ENCODE measurements around the gene RALGPS1. TPM values are rescaled to one million over a fixed set of nuclear protein-coding genes. Genes with fewer than 3 reads are reported as not detected.

Gene RALGPS1
- total and polyA plus RNA-seq, 2 of the 8 experiments (the other 6 are each of a cell fraction or from before 2014, with no cell fraction given), result 20.0 to 23.5 TPM

GRCh38 chr9:126953041-126953809, 38.6 kb downstream of the RALGPS1 start:
- Histone ChIP-seq H4K20me1 (replicated peaks in 1 of 2; ENCODE audit: control insufficient read depth in 1 of 2, insufficient read depth in 2 of 2, low read length in 2 of 2) (peaks cover 1 to 4% of the 10 kb centered on the region in 2 experiments), H3K14ac (ENCODE audit: insufficient read length) (no peak overlapping the region), H3K27me3 (replicated peaks in 1 of 4; ENCODE audit: control insufficient read depth in 3 of 4, extremely low read depth in 1 of 4, insufficient read depth in 3 of 4, low read length in 3 of 4) (no peaks in the 10 kb centered on the region), H3K4me1 (replicated peaks in 1 of 4; ENCODE audit: control insufficient read depth in 3 of 4, insufficient read depth in 4 of 4, low read length in 3 of 4) (no peaks in the 10 kb centered on the region), H3K23ac (ENCODE audit: insufficient read length) (no peak overlapping the region), H4K8ac (ENCODE audit: extremely low read depth, insufficient read depth, low read length) (no peak overlapping the region), H2BK15ac (ENCODE audit: low read length) (no peak overlapping the region), H3K23me2 (ENCODE audit: low read depth, low read length) (no peaks in the 10 kb centered on the region; the same call in 1 of the 2 replicates), H3K56ac (replicated peaks; ENCODE audit: insufficient read length, low read depth, low read length) (no peak overlapping the region), H2BK20ac (ENCODE audit: low read length) (no peak overlapping the region), H3K36me3 (ENCODE audit: control insufficient read depth in 2 of 4, insufficient read depth in 4 of 4, low read length in 3 of 4) (no peaks in the 10 kb centered on the region), H4K5ac (ENCODE audit: insufficient read length, low read depth, low read length) (no peak overlapping the region), H2BK120ac (replicated peaks; ENCODE audit: low read depth, low read length) (no peak overlapping the region), H3K79me1 (ENCODE audit: low read depth, low read length) (peaks cover 8% of the 10 kb centered on the region), H3K9me3 (ENCODE audit: insufficient read depth in 2 of 2, low read depth in 1 of 2, low read length in 1 of 2) (no peaks in the 10 kb centered on the region), H4K91ac (replicated peaks; ENCODE audit: insufficient read length, low read length) (no peak overlapping the region), H3K4me3 (ENCODE audit: extremely low read depth in 1 of 4, insufficient read depth in 2 of 4, low read depth in 3 of 4, low read length in 4 of 4) (no peak overlapping the region), H3K79me2 (ENCODE audit: control insufficient read depth in 1 of 2, insufficient read depth in 2 of 2, low read length in 2 of 2) (peaks cover 0 to 4% of the 10 kb centered on the region in 2 experiments; a peak in 1 of 4 replicates), H2BK5ac (ENCODE audit: low read depth, low read length) (no peak overlapping the region), H3K4ac (replicated peaks; ENCODE audit: insufficient read length, low read depth, low read length) (no peak overlapping the region), H2AK5ac (ENCODE audit: low read depth, low read length) (no peak overlapping the region), H2AFZ (ENCODE audit: low read length) (no peak overlapping the region), H3K27ac (ENCODE audit: low read depth, low read length) (no peak overlapping the region), H3K18ac (ENCODE audit: extremely low read depth, low read length) (no peak overlapping the region), H3K4me2 (ENCODE audit: insufficient read depth in 1 of 2, low read depth in 2 of 2, low read length in 2 of 2) (no peak overlapping the region), H3K9ac (replicated peaks in 1 of 4; ENCODE audit: extremely low read depth in 1 of 4, low read depth in 3 of 4, low read length in 3 of 4) (no peak overlapping the region), H2BK12ac (ENCODE audit: low read depth, low read length) (no peak overlapping the region)
- DNase-seq (ENCODE audit: low read depth in 1 of 2, low spot score in 2 of 2) (no peak), FAIRE-seq (no peak)
- POLR2A ChIA-PET (ENCODE audit: partially characterized antibody), result no interaction called here
- TF ChIP-seq KDM1A (IDR thresholded peaks at IDR 0.05; ENCODE audit: borderline replicate concordance, low read length), result peak; percentile 40; the same call in 1 of the 2 replicates
- TF ChIP-seq PHF8 (conservative IDR thresholded peaks at IDR 0.05; ENCODE audit: low read depth, low read length), result no peak
- WGBS, 2 experiments (ENCODE audit: extremely low coverage in 1 of 2, insufficient coverage in 1 of 2, insufficient read length in 1 of 2, insufficient replicate concordance in 2 of 2, low coverage in 1 of 2, low lambda C conversion rate in 2 of 2, missing lambda C conversion rate in 1 of 2), result 89% methylated on average over 8 of the region's 8 CpGs; no CpG with 5 or more reads in 1 of the 2 experiments
- CTCF ChIA-PET (ENCODE audit: partially characterized antibody), result interaction anchor here (0.7 to 4.4 kb wide), 6 partner anchors 11 to 586 kb away, joined by 3 to 21 read pairs (median 4); no protein-coding TSS in a partner anchor

Data from H1 (cell line).